ENCODE data around the gene FEZ2.

The FEZ2 gene

DNA sequence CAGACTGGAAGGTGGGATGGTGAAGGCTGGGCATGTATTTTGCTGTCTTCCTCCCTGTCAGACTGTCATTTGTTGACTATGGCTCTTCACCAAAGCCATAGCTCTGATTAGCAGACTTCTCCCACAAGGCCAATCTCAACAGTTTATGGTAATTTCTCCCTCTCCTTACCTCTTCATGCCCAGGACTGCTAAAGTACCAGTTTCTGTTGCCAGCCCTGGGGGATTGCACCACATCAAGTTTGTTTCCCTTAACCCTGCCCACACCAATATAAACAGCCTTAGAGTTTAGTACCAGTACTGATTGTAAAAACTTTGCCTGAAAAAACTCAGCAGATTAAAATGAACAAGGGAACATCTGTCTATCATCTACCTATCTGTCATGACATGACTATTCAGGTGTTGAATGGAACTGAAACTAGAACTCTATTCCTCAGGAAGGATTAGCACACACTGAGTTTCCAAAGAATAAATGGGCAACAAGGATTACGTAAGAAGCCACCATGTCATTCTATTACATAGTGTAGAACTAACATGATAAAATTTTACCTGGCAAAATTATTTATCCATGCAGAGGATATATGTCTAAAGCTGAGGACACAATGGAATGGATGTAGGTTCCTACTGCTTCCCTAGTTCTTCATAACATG, 13.7 kb downstream of the FEZ2 start:
- no peaks in the 10 kb centered on the region for H3K27me3 ChIP-seq (ENCODE audit: control insufficient read depth, insufficient read depth, low read length)

DNA sequence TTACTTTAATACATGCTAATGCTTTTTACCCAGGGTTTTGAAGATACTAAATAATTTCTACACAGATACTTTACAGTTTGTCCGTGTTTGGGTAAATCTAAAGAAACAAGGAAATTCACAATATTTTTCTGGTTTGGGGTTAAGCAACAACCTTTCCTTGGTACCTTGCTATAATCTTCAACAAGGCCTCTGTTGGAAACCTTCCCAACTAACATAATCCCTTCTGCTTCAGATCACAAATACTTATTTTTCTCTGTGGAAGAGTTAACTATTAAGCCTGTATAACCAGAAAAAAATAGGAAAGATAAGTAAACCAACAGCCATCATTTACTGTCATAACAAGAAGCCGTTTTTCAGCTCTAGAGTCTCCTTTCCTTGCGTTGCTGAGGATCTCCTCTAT, 15.0 kb downstream of the FEZ2 start:
- H3K4me1 ChIP-seq, result no peaks in the 10 kb centered on the region
- no peak overlapping the region for H3K4me3 ChIP-seq (ENCODE audit: low read depth, low read length)
- no peaks in the 10 kb centered on the region for H3K9me3 ChIP-seq (ENCODE audit: control insufficient read depth, low read length)
- H3K27ac ChIP-seq, result no peak overlapping the region
- no peak overlapping the region for H3K4me2 ChIP-seq (ENCODE audit: low read length)
- TF ChIP-seq, protein P1, sequence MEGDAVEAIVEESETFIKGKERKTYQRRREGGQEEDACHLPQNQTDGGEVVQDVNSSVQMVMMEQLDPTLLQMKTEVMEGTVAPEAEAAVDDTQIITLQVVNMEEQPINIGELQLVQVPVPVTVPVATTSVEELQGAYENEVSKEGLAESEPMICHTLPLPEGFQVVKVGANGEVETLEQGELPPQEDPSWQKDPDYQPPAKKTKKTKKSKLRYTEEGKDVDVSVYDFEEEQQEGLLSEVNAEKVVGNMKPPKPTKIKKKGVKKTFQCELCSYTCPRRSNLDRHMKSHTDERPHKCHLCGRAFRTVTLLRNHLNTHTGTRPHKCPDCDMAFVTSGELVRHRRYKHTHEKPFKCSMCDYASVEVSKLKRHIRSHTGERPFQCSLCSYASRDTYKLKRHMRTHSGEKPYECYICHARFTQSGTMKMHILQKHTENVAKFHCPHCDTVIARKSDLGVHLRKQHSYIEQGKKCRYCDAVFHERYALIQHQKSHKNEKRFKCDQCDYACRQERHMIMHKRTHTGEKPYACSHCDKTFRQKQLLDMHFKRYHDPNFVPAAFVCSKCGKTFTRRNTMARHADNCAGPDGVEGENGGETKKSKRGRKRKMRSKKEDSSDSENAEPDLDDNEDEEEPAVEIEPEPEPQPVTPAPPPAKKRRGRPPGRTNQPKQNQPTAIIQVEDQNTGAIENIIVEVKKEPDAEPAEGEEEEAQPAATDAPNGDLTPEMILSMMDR (IDR thresholded peaks at IDR 0.05), result no peak
- H3K9ac ChIP-seq, result no peak overlapping the region
- no peaks in the 10 kb centered on the region for H3K79me2 ChIP-seq
- H2AFZ ChIP-seq, result no peak overlapping the region
- no peaks in the 10 kb centered on the region for H3K27me3 ChIP-seq (ENCODE audit: control insufficient read depth, insufficient read depth, low read length)
- H3K36me3 ChIP-seq (ENCODE audit: control insufficient read depth, insufficient read depth, low read length), result no peaks in the 10 kb centered on the region

More for the DNA sequence above, 13.7 kb downstream of the FEZ2 start:
- H3K4me2 ChIP-seq (ENCODE audit: low read length), result no peak overlapping the region
- no peaks in the 10 kb centered on the region for H3K4me1 ChIP-seq
- H3K9me3 ChIP-seq (ENCODE audit: control insufficient read depth, low read length), result no peaks in the 10 kb centered on the region
- H3K27ac ChIP-seq, result no peak overlapping the region
- H3K4me3 ChIP-seq (ENCODE audit: low read depth, low read length), result no peak overlapping the region
- H2AFZ ChIP-seq, result no peak overlapping the region
- TF ChIP-seq, protein P1 (IDR thresholded peaks at IDR 0.05), result no peak
- no peaks in the 10 kb centered on the region for H3K36me3 ChIP-seq (ENCODE audit: control insufficient read depth, insufficient read depth, low read length)
- no peak overlapping the region for H3K9ac ChIP-seq
- H3K79me2 ChIP-seq, result no peaks in the 10 kb centered on the region

DNA sequence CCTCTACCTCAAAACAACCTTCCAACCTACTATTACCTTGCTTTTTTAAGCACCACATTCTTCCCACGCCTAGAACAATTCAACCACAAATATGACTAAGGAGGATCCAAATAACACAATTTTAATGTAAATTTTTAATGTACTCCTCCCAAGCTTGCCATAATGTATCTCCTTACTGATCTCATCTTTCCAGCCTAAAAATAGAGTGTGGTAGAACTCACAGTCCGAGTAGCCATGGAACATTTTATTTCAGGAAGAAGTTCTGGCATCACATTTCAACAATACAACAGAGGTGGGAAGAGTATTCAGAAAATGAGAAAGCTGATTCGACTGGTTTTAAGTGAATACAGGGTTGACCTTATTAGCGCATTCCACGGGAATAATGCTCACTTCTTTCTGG, 15.4 kb downstream of the FEZ2 start:
- Histone ChIP-seq H3K4me1 (no peaks in the 10 kb centered on the region), H3K79me2 (no peaks in the 10 kb centered on the region), H3K27me3 (ENCODE audit: control insufficient read depth, insufficient read depth, low read length) (no peaks in the 10 kb centered on the region), H3K4me2 (ENCODE audit: low read length) (no peak overlapping the region), H3K4me3 (ENCODE audit: low read depth, low read length) (no peak overlapping the region), H2AFZ (no peak overlapping the region), H3K36me3 (ENCODE audit: control insufficient read depth, insufficient read depth, low read length) (no peaks in the 10 kb centered on the region), H3K9me3 (ENCODE audit: control insufficient read depth, low read length) (no peaks in the 10 kb centered on the region), H3K27ac (no peak overlapping the region), H3K9ac (no peak overlapping the region)
- TF ChIP-seq, protein P1 (IDR thresholded peaks at IDR 0.05), result no peak

DNA sequence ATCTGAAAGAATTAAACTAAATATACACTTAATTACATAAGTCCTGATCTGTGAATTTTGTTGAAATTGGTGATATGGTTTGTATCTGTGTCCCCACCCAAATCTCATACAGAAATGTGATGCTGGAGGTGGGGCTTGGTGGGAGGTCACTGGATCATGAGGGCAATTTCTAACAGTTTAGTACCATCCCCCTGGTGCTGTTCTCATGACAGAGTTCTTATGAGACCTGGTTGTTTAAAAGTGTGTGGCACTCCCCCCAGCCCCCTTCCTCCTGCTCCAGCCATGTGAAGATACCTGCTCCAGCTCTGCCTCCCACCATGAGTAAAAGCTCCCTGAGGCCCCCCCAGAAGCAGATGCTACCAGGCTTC, 18.7 kb downstream of the FEZ2 start:
- Histone ChIP-seq H3K9ac (no peak overlapping the region), H3K4me1 (no peaks in the 10 kb centered on the region), H3K9me3 (ENCODE audit: control insufficient read depth, low read length) (no peaks in the 10 kb centered on the region), H2AFZ (no peak overlapping the region), H3K4me3 (ENCODE audit: low read depth, low read length) (no peak overlapping the region), H3K27ac (no peak overlapping the region), H3K36me3 (ENCODE audit: control insufficient read depth, insufficient read depth, low read length) (no peaks in the 10 kb centered on the region), H3K27me3 (ENCODE audit: control insufficient read depth, insufficient read depth, low read length) (no peaks in the 10 kb centered on the region), H3K79me2 (no peaks in the 10 kb centered on the region), H3K4me2 (ENCODE audit: low read length) (no peak overlapping the region)
- TF ChIP-seq, protein P1 (IDR thresholded peaks at IDR 0.05), result no peak

Data from parathyroid adenoma (tissue), 2 donors.